Sciatic nerve (tissue), 1 donor: ENCODE measurements around the gene AP5Z1. TPM values are rescaled to one million over a fixed set of nuclear protein-coding genes. Genes with fewer than 3 reads are reported as not detected.

ENCODE experiments used
- microRNA-seq: library from miRNA; unstranded; fragments of <30 nt; microRNA quantifications from one replicate; pipeline ENCODE4 v1.2.0, GENCODE V29; 2020
- total RNA-seq: library from RNA; stranded (reverse); fragmentation: NEBNext Ultra II Directional; extraction: Animal tissue kit (Norgen Biotek cat#: 25700); gene quantifications from one replicate; pipeline ENCODE4 v1.2.1, GENCODE V29; 2021
- donor health status: DM: no; HTN: no; CAD: no.

The AP5Z1 gene
- total RNA-seq, 1 donor from 2014 or later = 36.2 TPM

Small RNA genes within 50 kb of the gene (microRNA-seq; reads per million reads assigned to microRNA genes)
- not detected for gene MIR4656

Other genes with a start within 250 kb of the AP5Z1 start
- 37.7 TPM for gene FOXK1, start 93.3 kb upstream of the AP5Z1 start, total RNA-seq
- gene PAPOLB, start 86.4 kb downstream of the AP5Z1 start, total RNA-seq = 0.98 TPM
- 19.8 TPM for gene RADIL, start 108.1 kb downstream of the AP5Z1 start, total RNA-seq
- gene MMD2, start 183.6 kb downstream of the AP5Z1 start, total RNA-seq = 3.7 TPM